Right lobe of liver (tissue), 6 donors: ENCODE measurements around the gene FBXL17. TPM values are rescaled to one million over a fixed set of nuclear protein-coding genes. Genes with fewer than 3 reads are reported as not detected.

Source experiments
- ATAC-seq, 4 donors: fragments of 200-7000 bp; cut with Tn5 transposase; one replicate each; pipeline ENCODE4 v1.9.1; 2020; ENCODE audit warnings: mild to moderate bottlenecking in 4 of 4, moderate library complexity in 4 of 4
- DNase-seq, 3 donors: peaks; one replicate each; pipeline ENCODE4 v3.0.0-alpha.2; 2020
- H3K27ac ChIP-seq, 3 donors: fragments of 200-600 bp; one replicate each; pipeline ENCODE4 v1.8.0; 2022
- H3K27me3 ChIP-seq, 2 donors: fragments of 200-600 bp; one replicate each; pipeline ENCODE4 v1.8.0; 2022
- H3K36me3 ChIP-seq, 4 donors: fragments of 200-600 bp; sonication (generic) in 1 of 4; one replicate each; pipeline versions ENCODE4 v1.5.1 to v1.8.0; 2017 to 2022; ENCODE audit warnings: control low read depth in 1 of 4
- H3K4me1 ChIP-seq, 4 donors: fragments of 200-600 bp; sonication (generic) in 1 of 4; one replicate each; pipeline versions ENCODE4 v1.5.1 to v1.8.0; 2017 to 2022; ENCODE audit warnings: control low read depth in 1 of 4
- H3K4me3 ChIP-seq, 3 donors: fragments of 200-600 bp; one replicate each; pipeline ENCODE4 v1.8.0; 2022
- H3K9me3 ChIP-seq, 4 donors: fragments of 200-600 bp; sonication (generic) in 1 of 4; one replicate each; pipeline versions ENCODE4 v1.5.1 to v1.8.0; 2017 to 2022; ENCODE audit warnings: control low read depth in 1 of 4
- POLR2A ChIP-seq: fragments of 450-650 bp; IDR thresholded peaks from one replicate; pipeline ENCODE4 v1.6.1; 2017; ENCODE audit warnings: antibody characterized with exemption, mild to moderate bottlenecking
- WGBS: methylation state at CpG from one replicate; pipeline ENCODE4 v1.1.6; 2018; ENCODE audit warnings: low coverage, low lambda C conversion rate; ENCODE audit not compliant: insufficient coverage; ENCODE audit errors: missing lambda C conversion rate; 5-methylcytosine and 5-hydroxymethylcytosine counted together
- intact Hi-C, 2 donors: fragments of 100-400 bp; cut with DNase I; formaldehyde crosslinking; loops; one replicate each; pipeline versions ENCODE4 v1.11.2 to v1.14.1; 2022
- total RNA-seq, 6 experiments: library from RNA; depleted of rRNA in 2 of 6; stranded (reverse); fragments of >200 nt in 2 of 6; fragmentation: NEBNext Ultra II Directional in 3 of 6; extraction: Animal tissue kit (Norgen Biotek cat#: 25700) in 3 of 6; gene quantifications; one replicate each; pipeline versions ENCODE4 v1.1.0 to v1.2.4, GENCODE V29; 2016 to 2023
- TF ChIP-seq, protein P1 (sequence below), 4 donors: fragments of 200-600 bp in 3 of 4; fragments of 450-650 bp in 1 of 4; IDR thresholded peaks; one replicate each; pipeline versions ENCODE4 v1.5.1 to v1.8.0; 2016 to 2022; ENCODE audit warnings: antibody characterized with exemption in 4 of 4, mild to moderate bottlenecking in 2 of 4
- donor health status: DM: no; HTN: yes; CAD: no.
- donor health status: DM: no; HTN: no; CAD: no.
- donor health status: DM: no; HTN: no; CAD: no.
- donor health status: DM: no; HTN: yes; CAD: no.
- donor health status: DM: no; HTN: yes; CAD: no.

FBXL17 gene
- total RNA-seq, 6 experiments from 2014 or later: 7.7 to 10.6 (median 9.1) TPM

DNA sequence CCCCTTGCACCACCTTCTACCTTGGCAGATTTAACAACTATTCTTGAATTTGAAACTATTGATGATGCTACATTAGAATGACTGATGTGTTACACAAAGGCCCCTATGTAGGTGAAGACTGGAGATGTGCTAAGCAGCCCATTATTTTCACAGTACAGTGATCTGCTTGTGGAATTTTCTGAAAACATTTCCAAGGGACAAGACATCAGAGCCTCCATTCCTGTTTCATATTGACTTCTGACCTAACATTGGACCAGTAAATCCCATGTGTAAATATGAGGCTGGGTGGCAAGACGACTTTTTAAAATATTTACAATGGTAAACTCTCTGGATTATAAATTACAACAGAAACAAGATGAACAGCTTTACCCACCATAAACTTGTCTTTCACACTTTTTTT lies 445.4 kb downstream of the FBXL17 start:
- no peaks in the 10 kb centered on the region for H3K4me1 ChIP-seq
- H3K36me3 ChIP-seq: no peaks in the 10 kb centered on the region
- ATAC-seq (no peak), DNase-seq (no peak)
- no peak overlapping the region for H3K4me3 ChIP-seq
- H3K9me3 ChIP-seq: no peaks in the 10 kb centered on the region
- WGBS: 62% methylated on average over 1 of the region's 1 CpG
- intact Hi-C loops: no loop called here
- H3K27me3 ChIP-seq: no peaks in the 10 kb centered on the region
- no peak overlapping the region for H3K27ac ChIP-seq
- TF ChIP-seq POLR2A: no peak
- TF ChIP-seq, protein P1, sequence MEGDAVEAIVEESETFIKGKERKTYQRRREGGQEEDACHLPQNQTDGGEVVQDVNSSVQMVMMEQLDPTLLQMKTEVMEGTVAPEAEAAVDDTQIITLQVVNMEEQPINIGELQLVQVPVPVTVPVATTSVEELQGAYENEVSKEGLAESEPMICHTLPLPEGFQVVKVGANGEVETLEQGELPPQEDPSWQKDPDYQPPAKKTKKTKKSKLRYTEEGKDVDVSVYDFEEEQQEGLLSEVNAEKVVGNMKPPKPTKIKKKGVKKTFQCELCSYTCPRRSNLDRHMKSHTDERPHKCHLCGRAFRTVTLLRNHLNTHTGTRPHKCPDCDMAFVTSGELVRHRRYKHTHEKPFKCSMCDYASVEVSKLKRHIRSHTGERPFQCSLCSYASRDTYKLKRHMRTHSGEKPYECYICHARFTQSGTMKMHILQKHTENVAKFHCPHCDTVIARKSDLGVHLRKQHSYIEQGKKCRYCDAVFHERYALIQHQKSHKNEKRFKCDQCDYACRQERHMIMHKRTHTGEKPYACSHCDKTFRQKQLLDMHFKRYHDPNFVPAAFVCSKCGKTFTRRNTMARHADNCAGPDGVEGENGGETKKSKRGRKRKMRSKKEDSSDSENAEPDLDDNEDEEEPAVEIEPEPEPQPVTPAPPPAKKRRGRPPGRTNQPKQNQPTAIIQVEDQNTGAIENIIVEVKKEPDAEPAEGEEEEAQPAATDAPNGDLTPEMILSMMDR (IDR thresholded peaks at IDR 0.05): no peak

DNA sequence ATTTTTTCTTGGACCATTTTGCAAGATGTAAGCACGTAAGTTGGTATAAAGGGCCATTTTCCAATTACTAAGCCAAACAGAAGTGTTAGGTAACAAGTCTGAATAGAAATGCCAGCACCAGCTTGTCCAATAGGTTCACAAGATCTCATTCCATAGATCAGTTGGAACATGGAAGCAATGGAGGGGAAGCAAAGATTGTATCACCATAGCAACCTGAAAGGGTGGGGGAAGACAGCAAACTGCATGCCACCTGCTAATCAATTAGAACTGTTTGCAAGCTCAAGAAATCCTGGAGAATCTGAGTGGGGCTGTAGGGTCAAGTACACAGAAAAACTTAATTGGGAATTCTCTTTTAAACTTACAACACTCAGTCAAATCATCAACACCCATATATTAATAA lies 446.3 kb downstream of the FBXL17 start:
- Histone ChIP-seq H3K27me3 (no peaks in the 10 kb centered on the region), H3K27ac (no peak overlapping the region), H3K4me3 (no peak overlapping the region), H3K4me1 (no peaks in the 10 kb centered on the region), H3K36me3 (no peaks in the 10 kb centered on the region), H3K9me3 (no peaks in the 10 kb centered on the region)
- intact Hi-C loops: no loop called here
- DNase-seq (no peak), ATAC-seq (no peak)
- WGBS: 33% methylated on average over 1 of the region's 1 CpG
- TF ChIP-seq, protein P1 (IDR thresholded peaks at IDR 0.05): no peak
- no peak for TF ChIP-seq POLR2A

DNA sequence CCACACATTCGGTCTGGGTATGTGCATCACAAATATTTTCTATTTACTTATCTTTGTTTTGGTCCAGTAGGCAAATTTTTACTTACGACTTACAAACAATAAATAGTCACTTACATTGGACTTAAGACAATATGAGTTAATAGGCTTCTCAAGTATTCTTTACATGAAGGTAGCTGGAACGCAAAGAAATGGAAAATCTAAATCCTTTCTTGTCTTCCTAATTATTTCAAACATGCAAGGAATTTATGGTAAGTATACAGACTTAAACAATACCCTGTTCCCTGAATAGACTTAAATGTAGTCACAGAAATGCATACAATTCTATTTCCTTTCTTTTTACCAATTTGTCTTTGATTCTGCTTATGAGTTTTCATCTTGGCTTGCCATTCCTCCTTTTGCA lies 448.6 kb downstream of the FBXL17 start:
- 94% methylated on average over 3 of the region's 3 CpGs for WGBS
- TF ChIP-seq, protein P1 (IDR thresholded peaks at IDR 0.05): no peak
- TF ChIP-seq POLR2A: no peak
- no peak overlapping the region for H3K27ac ChIP-seq
- no peaks in the 10 kb centered on the region for H3K4me1 ChIP-seq
- no peaks in the 10 kb centered on the region for H3K27me3 ChIP-seq
- no peaks in the 10 kb centered on the region for H3K9me3 ChIP-seq
- no peak overlapping the region for H3K4me3 ChIP-seq
- H3K36me3 ChIP-seq: no peaks in the 10 kb centered on the region
- ATAC-seq (no peak), DNase-seq (no peak)
- intact Hi-C loops: no loop called here

DNA sequence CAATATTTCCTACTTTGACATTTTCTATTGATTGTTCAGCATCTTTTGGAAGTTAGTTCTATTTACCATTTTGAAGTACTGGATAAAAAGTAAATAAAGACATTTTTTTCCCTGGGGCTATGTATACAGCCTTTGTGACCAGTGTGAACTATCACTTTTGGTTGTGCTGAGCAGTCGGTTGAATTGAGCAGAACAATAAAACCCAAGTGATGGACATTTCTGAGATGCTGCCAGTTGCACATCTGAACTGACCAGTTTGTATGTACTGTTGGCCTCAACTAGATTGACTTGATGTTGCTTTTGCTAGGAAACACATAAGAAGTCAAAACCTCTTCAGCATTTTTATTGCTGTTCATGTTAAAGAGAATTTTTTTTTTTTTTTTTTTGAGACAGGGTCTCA lies 451.0 kb downstream of the FBXL17 start:
- H3K27ac ChIP-seq: no peak overlapping the region
- no peak for ATAC-seq
- TF ChIP-seq, protein P1 (IDR thresholded peaks at IDR 0.05): no peak
- TF ChIP-seq POLR2A: no peak
- no peak for DNase-seq
- 71% methylated on average over 1 of the region's 1 CpG for WGBS
- H3K4me1 ChIP-seq: peaks cover 0 to 2% (median 0%) of the 10 kb centered on the region in 4 donors
- no peaks in the 10 kb centered on the region for H3K36me3 ChIP-seq
- no peak overlapping the region for H3K4me3 ChIP-seq
- no peaks in the 10 kb centered on the region for H3K27me3 ChIP-seq
- intact Hi-C loops: no loop called here
- no peaks in the 10 kb centered on the region for H3K9me3 ChIP-seq

DNA sequence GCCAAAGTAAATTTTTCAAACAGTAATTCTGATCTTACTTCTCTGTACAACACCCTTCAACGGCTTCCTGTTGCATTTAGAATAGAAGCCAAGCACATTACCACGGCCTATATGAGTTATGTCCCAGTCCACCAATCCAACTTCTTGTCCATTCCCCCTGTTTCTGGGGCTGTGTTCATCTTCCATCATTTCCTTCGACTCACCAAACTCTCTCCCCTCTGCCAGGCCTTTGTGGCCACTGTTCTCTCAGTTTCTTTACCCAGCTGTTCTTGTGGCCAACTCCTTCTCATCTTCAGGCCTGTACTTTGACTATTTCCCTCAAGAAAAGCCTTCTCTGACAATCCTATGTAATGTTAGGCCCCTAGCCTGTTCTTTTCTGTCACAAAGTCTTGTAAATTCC lies 451.8 kb downstream of the FBXL17 start:
- Histone ChIP-seq H3K27me3 (no peaks in the 10 kb centered on the region), H3K4me1 (peaks cover 0 to 2% (median 0%) of the 10 kb centered on the region in 4 donors), H3K4me3 (no peak overlapping the region), H3K27ac (no peak overlapping the region), H3K9me3 (no peaks in the 10 kb centered on the region), H3K36me3 (no peaks in the 10 kb centered on the region)
- intact Hi-C loops: no loop called here
- ATAC-seq (no peak), DNase-seq (no peak)
- no peak for TF ChIP-seq POLR2A
- WGBS: 100% methylated on average over 3 of the region's 3 CpGs
